ENCODE data around the gene UBL4A. TPM values are rescaled to one million over a fixed set of nuclear protein-coding genes. Genes with fewer than 3 reads are reported as not detected.

The UBL4A gene
- total and polyA plus RNA-seq, 2 of the 13 experiments (the other 11 are each of a cell fraction or from before 2014, with no cell fraction given), result 16.8 to 25.5 TPM

GRCh38 chrX:154487518-154488290 is 1.3 kb upstream of the UBL4A start:
- DNase-seq (ENCODE audit: low spot score) (no peak), FAIRE-seq (no peak), ATAC-seq (no peak)
- TF ChIP-seq FOXO1 (CRISPR knock-in tag; IDR thresholded peaks at IDR 0.05) (no peak), ZBTB25 (CRISPR knock-in tag; IDR thresholded peaks at IDR 0.05) (no peak), ZBTB39 (CRISPR knock-in tag; IDR thresholded peaks at IDR 0.05) (no peak), RAD21 (CRISPR knock-in tag; IDR thresholded peaks at IDR 0.05) (no peak), TBX3 (IDR thresholded peaks at IDR 0.05; ENCODE audit: borderline replicate concordance) (no peak), ZMYM4 (CRISPR knock-in tag; IDR thresholded peaks at IDR 0.05) (no peak), HNF1B (CRISPR knock-in tag; IDR thresholded peaks at IDR 0.05) (no peak), ZNF547 (CRISPR knock-in tag; IDR thresholded peaks at IDR 0.05) (no peak), HNRNPK (IDR thresholded peaks at IDR 0.05; ENCODE audit: low read depth, low read length, poor library complexity, severe bottlenecking) (no peak), GMEB1 (CRISPR knock-in tag; IDR thresholded peaks at IDR 0.05; ENCODE audit: borderline replicate concordance) (no peak)
- no peak overlapping the region for H3K4me3 ChIP-seq (replicated peaks in 1 of 3; ENCODE audit: insufficient read depth in 1 of 3, low read depth in 2 of 3, low read length in 3 of 3)
- H3K36me3 ChIP-seq (replicated peaks in 1 of 2; ENCODE audit: control insufficient read depth in 1 of 2, insufficient read depth in 2 of 2, low read length in 2 of 2), result no peaks in the 10 kb centered on the region; a peak in 1 of 5 replicates
- H2AFZ ChIP-seq (ENCODE audit: low read length), result no peak overlapping the region
- H3K27ac ChIP-seq (ENCODE audit: extremely low read length, insufficient read depth, low read length), result no peak overlapping the region
- in situ Hi-C loops (cut with HindIII; ENCODE audit: extremely low pct_ligation_motif_present, low pct_unique_long_range_greater_than_20kb) (no loop called here), intact Hi-C loops (cut with micrococcal nuclease; ENCODE audit: unreplicated experiment) (no loop called here)
- H3K79me2 ChIP-seq (ENCODE audit: insufficient read depth, low read length), result no peaks in the 10 kb centered on the region
- POLR2A ChIA-PET, result interaction anchor here (0.8 to 3.2 kb wide), 2 partner anchors 29 to 54 kb away, joined by 3 to 13 read pairs; partner anchors contain the start of gene FAM3A
- H3K9me3 ChIP-seq (ENCODE audit: low read length), result no peaks in the 10 kb centered on the region
- CTCF ChIA-PET (ENCODE audit: low intra/inter-chr PET ratio, low total read pairs), result no interaction called here
- peaks cover 27% of the 10 kb centered on the region for H3K4me1 ChIP-seq (ENCODE audit: insufficient read depth, low read length)
- H4K20me1 ChIP-seq (ENCODE audit: insufficient read depth, low read length), result no peaks in the 10 kb centered on the region
- H3K4me2 ChIP-seq (ENCODE audit: low read depth, low read length), result no peak overlapping the region
- H3K9ac ChIP-seq (ENCODE audit: insufficient read depth, low read depth, low read length), result no peak overlapping the region
- no TSS peak for BruUV-seq (replicated peaks)
- H3K27me3 ChIP-seq (ENCODE audit: control insufficient read depth in 1 of 2, insufficient read depth in 2 of 2, low read length in 2 of 2), result no peaks in the 10 kb centered on the region
- WGBS (ENCODE audit: low lambda C conversion rate), result 99% methylated on average over 11 of the region's 28 CpGs
